SK-N-MC (cell line): ENCODE data around the gene RDH16.

ENCODE experiments used
- EZH2 ChIP-seq: fragments of 200-600 bp; sonication (generic); IDR thresholded peaks from one replicate; pipeline ENCODE4 v1.6.1; 2017; ENCODE audit warnings: antibody characterized with exemption
- FOXP2 ChIP-seq: optimal IDR thresholded peaks from 2 replicates; pipeline ENCODE3; 2011; ENCODE audit warnings: mild to moderate bottlenecking, moderate library complexity; ENCODE audit not compliant: insufficient read depth; ENCODE audit errors: extremely low read length, control extremely low read depth
- POLR2AphosphoS5 ChIP-seq: IDR thresholded peaks from 2 replicates; pipeline ENCODE4 v1.6.1; 2012; ENCODE audit warnings: mild to moderate bottlenecking, low read depth, low read length, borderline replicate concordance

- TF ChIP-seq EZH2 (no peak), POLR2AphosphoS5 (no peak), FOXP2 (no peak)
Measured at GRCh38 chr12:56943878-56944277, 13.5 kb downstream of the RDH16 start.
